Measurements from ENCODE around the gene MTHFD1L.

- TF ChIP-seq POLR2A (IDR thresholded peaks at IDR 0.05; ENCODE audit: low read depth, low read length) (no peak), CTCF (conservative IDR thresholded peaks at IDR 0.05; ENCODE audit: low read depth, low read length) (no peak), MXI1 (IDR thresholded peaks at IDR 0.05; ENCODE audit: borderline replicate concordance, low read depth, low read length) (no peak), MAFK (IDR thresholded peaks at IDR 0.05; ENCODE audit: low read depth, low read length) (no peak), RCOR1 (IDR thresholded peaks at IDR 0.05; ENCODE audit: insufficient replicate concordance, low read length) (no peak), ELK1 (IDR thresholded peaks at IDR 0.05; ENCODE audit: borderline replicate concordance, low read depth, low read length) (no peak), RFX5 (IDR thresholded peaks at IDR 0.05; ENCODE audit: low read depth, low read length) (no peak), BHLHE40 (IDR thresholded peaks at IDR 0.05; ENCODE audit: low read depth, low read length) (no peak), CEBPB (IDR thresholded peaks at IDR 0.05; ENCODE audit: low read depth, low read length) (no peak), USF2 (IDR thresholded peaks at IDR 0.05; ENCODE audit: low read depth, low read length) (no peak), FOS (IDR thresholded peaks at IDR 0.05; ENCODE audit: low read depth, low read length) (no peak)
Measured at GRCh38 chr6:151015101-151015700, 149.7 kb downstream of the MTHFD1L start.
